ENCODE measurements around the gene TMEM270.
"Not testable (repeated sequence)": the region's sequence is repeated elsewhere in the genome, so short reads cannot be mapped to it uniquely, and the experiment has no call there.

TMEM270 gene

GRCh38 chr7:73861305-73861704, 346 bp downstream of the TMEM270 start:
- no peak for DNase-seq (ENCODE audit: low read depth)

- no peak for DNase-seq (ENCODE audit: low read depth)
These were observed 4.2 kb downstream of the TMEM270 start for GRCh38 chr7:73864981-73865711.

GRCh38 chr7:73865738-73866445, 4.9 kb downstream of the TMEM270 start:
- no peak for DNase-seq (ENCODE audit: low read depth)

- DNase-seq (ENCODE audit: low read depth) = no peak
These were observed 5.4 kb downstream of the TMEM270 start for GRCh38 chr7:73866446-73866767.

GRCh38 chr7:73869011-73869798, 8.2 kb downstream of the TMEM270 start:
- DNase-seq (ENCODE audit: low read depth) = no peak

GRCh38 chr7:73870041-73870492, 9.1 kb downstream of the TMEM270 start:
- no peak for DNase-seq (ENCODE audit: low read depth)

GRCh38 chr7:73871163-73872011, 10.4 kb downstream of the TMEM270 start:
- no peak for DNase-seq (ENCODE audit: low read depth)

- DNase-seq (ENCODE audit: low read depth) = no peak
These were observed 11.3 kb downstream of the TMEM270 start for GRCh38 chr7:73872056-73872908.

GRCh38 chr7:73876361-73876760, 15.4 kb downstream of the TMEM270 start:
- DNase-seq (ENCODE audit: low read depth) = no peak

- no peak for DNase-seq (ENCODE audit: low read depth)
These were observed 16.0 kb downstream of the TMEM270 start for GRCh38 chr7:73876973-73877372.

- no peak for DNase-seq (ENCODE audit: low read depth)
These were observed 19.2 kb downstream of the TMEM270 start for GRCh38 chr7:73879977-73880681.

GRCh38 chr7:73880755-73881328, 19.9 kb downstream of the TMEM270 start:
- DNase-seq (ENCODE audit: low read depth) = no peak

- no peak for DNase-seq (ENCODE audit: low read depth)
These were observed 20.5 kb downstream of the TMEM270 start for GRCh38 chr7:73881352-73882046.

GRCh38 chr7:73882047-73882402, 21.1 kb downstream of the TMEM270 start:
- no peak for DNase-seq (ENCODE audit: low read depth)

GRCh38 chr7:73884867-73885422, 24.0 kb downstream of the TMEM270 start:
- not testable (repeated sequence) for DNase-seq (ENCODE audit: low read depth)

GRCh38 chr7:73885433-73885974, 24.5 kb downstream of the TMEM270 start:
- DNase-seq (ENCODE audit: low read depth) = no peak

GRCh38 chr7:73885975-73886798, 25.2 kb downstream of the TMEM270 start:
- no peak for DNase-seq (ENCODE audit: low read depth)

GRCh38 chr7:73887762-73888161, 26.8 kb downstream of the TMEM270 start:
- no peak for DNase-seq (ENCODE audit: low read depth)
